Activated T-cell treated with anti-CD3 and anti-CD28 coated beads, Interleukin-2, amount 50 U/mL, for 1 hour (primary cell): ENCODE measurements around the gene C16orf54.
"Not testable (repeated sequence)": the region's sequence is repeated elsewhere in the genome, so short reads cannot be mapped to it uniquely, and the experiment has no call there.

Experiments used
- DNase-seq: peaks from one replicate; pipeline ENCODE4 v3.0.0-alpha.2; 2020

C16orf54 gene, protein sequence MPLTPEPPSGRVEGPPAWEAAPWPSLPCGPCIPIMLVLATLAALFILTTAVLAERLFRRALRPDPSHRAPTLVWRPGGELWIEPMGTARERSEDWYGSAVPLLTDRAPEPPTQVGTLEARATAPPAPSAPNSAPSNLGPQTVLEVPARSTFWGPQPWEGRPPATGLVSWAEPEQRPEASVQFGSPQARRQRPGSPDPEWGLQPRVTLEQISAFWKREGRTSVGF

GRCh38 chr16:29745853-29746345 lies at the start of gene C16orf54:
Gene C16orf54, minus strand, starts transcription at chr16:29745990. Its CDS starts 1,039 bp downstream, at chr16:29744951.
- peak; percentile 89 for DNase-seq

- DNase-seq = no peak
Measured at GRCh38 chr16:29794231-29794710, 48.5 kb upstream of the C16orf54 start.

DNA sequence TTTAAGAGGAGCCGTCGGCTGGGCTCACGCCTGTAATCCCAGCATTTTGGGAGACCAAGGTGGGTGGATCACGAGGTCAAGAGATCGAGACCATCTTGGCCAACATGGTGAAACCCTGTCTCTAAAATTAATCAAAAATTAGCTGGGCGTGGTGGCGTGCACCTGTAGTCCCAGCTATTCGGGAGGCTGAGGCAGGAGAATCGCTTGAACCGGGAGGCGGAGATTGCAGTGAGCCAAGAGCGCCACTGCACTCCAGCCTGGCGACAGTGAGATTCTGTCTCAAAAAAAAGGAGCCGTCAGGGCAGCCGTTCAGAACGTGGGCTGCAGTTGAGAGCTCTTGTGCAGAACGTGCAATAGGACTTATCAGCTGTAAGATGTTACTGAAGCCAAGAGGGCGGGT lies 47.4 kb upstream of the C16orf54 start:
- not testable (repeated sequence) for DNase-seq

GRCh38 chr16:29791845-29792807 lies 46.3 kb upstream of the C16orf54 start:
- DNase-seq = no peak

GRCh38 chr16:29790949-29791844 lies 45.4 kb upstream of the C16orf54 start:
- DNase-seq = no peak

- peak; percentile 99 for DNase-seq
Measured at GRCh38 chr16:29790183-29790948, 44.6 kb upstream of the C16orf54 start, which contains the start of gene KIF22. Gene KIF22, plus strand, starts transcription at chr16:29790751. Its CDS starts 9 bp downstream, at chr16:29790760.

GRCh38 chr16:29789775-29790182 lies 44.0 kb upstream of the C16orf54 start:
- no peak for DNase-seq

DNA sequence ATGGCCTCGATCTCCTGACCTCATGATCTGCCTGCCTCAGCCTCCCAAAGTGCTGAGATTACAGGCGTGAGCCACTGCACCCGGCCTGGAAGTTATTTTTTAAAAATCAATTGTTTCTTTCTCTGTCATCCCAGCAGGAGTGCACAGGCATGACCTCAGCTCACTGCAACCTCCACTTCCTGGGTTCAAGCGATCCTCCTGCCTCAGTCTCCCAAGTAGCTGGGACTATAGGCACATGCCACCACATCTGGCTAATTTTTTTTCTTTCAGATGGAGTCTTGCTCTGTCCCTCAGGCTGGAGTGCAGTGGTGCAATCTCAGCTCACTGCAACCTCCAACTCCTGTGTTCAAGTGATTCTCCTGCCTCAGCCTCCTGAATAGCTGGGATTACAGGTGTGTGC lies 41.4 kb upstream of the C16orf54 start:
- DNase-seq = not testable (repeated sequence)

DNA sequence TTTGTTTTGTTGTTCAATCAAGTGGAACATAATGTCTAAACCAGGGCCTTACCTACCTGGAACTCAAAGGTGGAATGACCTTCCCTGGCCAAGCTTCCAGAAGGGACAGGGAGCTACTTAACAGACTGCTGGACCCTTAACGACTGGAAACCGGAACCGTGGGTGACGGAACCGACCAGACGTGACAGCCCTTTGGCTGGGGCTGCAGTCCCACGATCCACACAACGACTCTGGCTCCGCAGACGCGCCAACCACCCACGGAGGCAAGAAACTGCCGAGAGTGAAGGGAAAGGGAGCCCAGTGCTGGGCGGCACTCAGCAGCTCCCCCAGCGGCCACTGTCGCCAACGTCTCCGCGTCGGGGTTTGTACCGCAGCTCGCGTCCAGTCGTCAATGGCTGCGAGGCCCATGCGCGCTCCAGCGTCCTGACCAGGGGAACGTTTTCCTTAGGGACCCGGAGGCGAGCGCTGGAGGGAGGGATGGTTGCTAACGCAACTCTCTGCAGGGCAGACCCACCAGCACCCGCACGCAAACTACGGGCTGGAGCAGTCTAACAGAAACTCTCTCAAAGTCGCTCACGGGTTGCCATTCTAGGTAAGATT lies 39.2 kb upstream of the C16orf54 start:
- DNase-seq = peak; percentile 84

DNA sequence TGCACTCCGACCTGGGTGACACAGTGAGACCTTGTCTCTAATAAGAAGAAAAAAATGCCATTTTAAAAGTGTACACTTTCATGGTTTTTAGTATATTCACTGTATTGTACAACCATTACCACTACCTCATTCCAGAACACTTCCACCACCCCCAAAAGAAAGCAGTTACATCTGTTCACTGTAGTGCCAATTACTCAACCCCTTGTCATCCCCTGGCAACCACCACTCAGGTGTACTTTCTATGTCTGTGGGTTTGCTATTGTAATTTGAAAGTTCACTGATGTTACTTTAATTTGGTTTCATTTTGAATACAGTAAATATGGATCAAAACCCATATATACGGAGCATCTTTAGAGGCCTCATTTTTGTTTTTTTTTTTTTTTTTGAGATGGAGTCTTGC lies 38.4 kb upstream of the C16orf54 start:
- no peak for DNase-seq

GRCh38 chr16:29783094-29783953 lies 37.5 kb upstream of the C16orf54 start:
- DNase-seq = not testable (repeated sequence)

DNA sequence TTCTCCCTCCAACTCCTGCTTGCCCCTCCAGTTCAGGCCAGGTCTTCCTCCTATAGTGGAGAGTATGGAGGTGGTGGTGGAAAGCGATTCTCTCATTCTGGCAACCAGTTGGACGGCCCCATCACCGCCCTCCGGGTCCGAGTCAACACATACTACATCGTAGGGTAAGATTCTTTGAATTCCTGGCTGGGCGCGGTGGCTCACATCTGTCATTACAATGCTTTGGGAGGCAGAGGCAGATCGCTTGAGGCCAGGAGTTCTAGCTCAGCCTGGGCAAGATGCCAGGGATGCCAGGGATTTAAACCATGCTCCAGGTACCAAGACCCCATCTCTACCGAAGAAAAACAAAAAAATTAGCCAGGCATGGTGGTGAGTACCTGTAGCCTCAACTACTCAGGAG lies 33.7 kb upstream of the C16orf54 start:
- no peak for DNase-seq

GRCh38 chr16:29777576-29778350 lies 32.0 kb upstream of the C16orf54 start, which contains the start of gene ZG16:
Gene ZG16, plus strand, starts transcription at chr16:29778256. Its CDS starts 1,011 bp downstream, at chr16:29779267.
- DNase-seq = no peak

DNA sequence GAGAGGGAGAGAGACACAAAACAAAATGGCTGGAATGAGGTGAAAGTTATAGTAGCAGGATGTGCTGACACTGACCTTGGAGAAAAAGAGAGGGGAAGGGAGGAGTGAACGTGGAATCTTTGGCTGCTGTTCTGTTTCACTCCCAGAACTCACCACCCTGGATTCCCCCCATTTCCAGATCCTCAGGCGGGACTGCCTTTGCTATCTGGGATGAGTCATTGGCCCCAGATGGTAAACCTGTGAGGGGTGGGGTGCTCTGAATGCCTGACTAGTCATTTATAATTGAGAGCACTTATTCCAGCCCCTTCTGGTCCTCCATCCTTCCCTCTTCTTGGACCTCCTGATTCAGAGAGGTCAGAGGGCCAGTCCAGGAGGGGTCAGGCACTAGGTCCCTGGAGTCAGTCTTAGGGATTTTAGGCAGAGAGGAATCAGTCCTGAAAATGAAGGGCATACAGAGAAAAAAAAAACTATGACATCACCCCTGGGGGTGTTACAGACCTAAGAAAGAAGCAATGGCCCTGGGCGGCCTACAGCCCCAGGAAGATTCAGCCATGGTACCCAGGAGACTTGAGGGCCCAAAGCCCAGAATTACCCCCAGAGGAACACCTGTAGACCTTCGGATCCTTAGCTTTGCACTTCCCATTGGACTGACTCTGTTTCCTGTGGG lies 30.1 kb upstream of the C16orf54 start:
- DNase-seq = no peak

- no peak for DNase-seq
Measured at GRCh38 chr16:29774730-29775129, 28.9 kb upstream of the C16orf54 start.

DNA sequence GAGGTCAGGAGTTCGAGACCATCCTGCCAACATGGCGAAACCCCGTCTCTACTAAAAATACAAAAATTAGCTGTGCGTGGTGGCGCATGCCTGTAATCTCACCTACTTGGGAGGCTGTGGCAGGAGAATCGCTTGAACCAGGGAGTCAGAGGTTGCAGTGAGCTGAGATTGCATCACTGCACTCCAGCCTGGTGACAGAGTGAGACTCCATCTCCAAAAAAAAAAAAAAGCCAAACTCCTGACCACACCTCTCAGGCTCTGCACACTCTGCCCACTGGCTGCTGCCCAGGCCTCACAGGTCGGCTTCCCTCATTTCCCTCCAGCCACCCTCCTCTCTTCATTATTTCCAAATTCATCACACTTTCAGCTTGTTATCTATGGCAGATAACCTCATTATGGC lies 26.5 kb upstream of the C16orf54 start:
- not testable (repeated sequence) for DNase-seq

- DNase-seq = no peak
Measured at GRCh38 chr16:29770250-29770929, 24.6 kb upstream of the C16orf54 start.

GRCh38 chr16:29769507-29769906 lies 23.7 kb upstream of the C16orf54 start:
- DNase-seq = no peak
